BE2C (cell line): ENCODE results near the gene NAALADL1.

Experiments used
- DNase-seq: peaks from one replicate; pipeline ENCODE4 v3.0.0-alpha.2; 2020
- H3K27me3 ChIP-seq: fragments of 250-450 bp; sonication (Bioruptor Pico); 2 replicates; pipeline ENCODE4 v1.5.1; 2020; ENCODE audit warnings: mild to moderate bottlenecking
- H3K36me3 ChIP-seq: fragments of 250-450 bp; sonication (Bioruptor Pico); 2 replicates; pipeline ENCODE4 v1.5.1; 2020; ENCODE audit warnings: mild to moderate bottlenecking
- H3K4me1 ChIP-seq: fragments of 250-450 bp; sonication (Bioruptor Pico); 2 replicates; pipeline ENCODE4 v1.5.1; 2020
- H3K4me3 ChIP-seq: 2 replicates; pipeline ENCODE4 v1.5.1; 2011; ENCODE audit warnings: low read depth, low read length
- H3K9me3 ChIP-seq: fragments of 250-450 bp; sonication (Bioruptor Pico); 2 replicates; pipeline ENCODE4 v1.5.1; 2020
- TF ChIP-seq, protein P1 (sequence below): IDR thresholded peaks from 2 replicates; pipeline ENCODE4 v1.5.1; 2012; ENCODE audit warnings: mild to moderate bottlenecking, low read depth, low read length

Gene NAALADL1

DNA sequence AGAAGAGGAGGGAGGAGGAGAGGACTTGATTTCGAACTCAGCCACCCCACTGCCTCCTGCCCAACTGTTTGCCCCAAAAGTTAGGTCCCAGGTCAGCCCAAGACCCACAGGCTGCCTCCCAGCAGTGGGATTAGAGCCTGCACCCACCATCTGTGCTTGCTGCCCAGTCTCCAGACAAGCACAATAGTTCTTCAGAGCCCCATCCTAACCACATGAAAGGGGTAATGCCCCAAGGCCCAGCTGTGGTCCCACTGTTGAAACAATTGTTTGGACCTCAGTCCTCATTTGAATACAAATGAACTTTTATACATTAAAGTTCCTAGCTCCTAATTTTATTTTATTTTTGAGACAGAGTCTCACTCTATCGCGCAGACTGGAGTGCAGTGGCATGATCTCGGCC lies 32.3 kb upstream of the NAALADL1 start:
- Histone ChIP-seq H3K4me3 (no peak overlapping the region), H3K9me3 (no peaks in the 10 kb centered on the region), H3K4me1 (no peaks in the 10 kb centered on the region), H3K36me3 (no peaks in the 10 kb centered on the region), H3K27me3 (no peaks in the 10 kb centered on the region)
- TF ChIP-seq, protein P1, sequence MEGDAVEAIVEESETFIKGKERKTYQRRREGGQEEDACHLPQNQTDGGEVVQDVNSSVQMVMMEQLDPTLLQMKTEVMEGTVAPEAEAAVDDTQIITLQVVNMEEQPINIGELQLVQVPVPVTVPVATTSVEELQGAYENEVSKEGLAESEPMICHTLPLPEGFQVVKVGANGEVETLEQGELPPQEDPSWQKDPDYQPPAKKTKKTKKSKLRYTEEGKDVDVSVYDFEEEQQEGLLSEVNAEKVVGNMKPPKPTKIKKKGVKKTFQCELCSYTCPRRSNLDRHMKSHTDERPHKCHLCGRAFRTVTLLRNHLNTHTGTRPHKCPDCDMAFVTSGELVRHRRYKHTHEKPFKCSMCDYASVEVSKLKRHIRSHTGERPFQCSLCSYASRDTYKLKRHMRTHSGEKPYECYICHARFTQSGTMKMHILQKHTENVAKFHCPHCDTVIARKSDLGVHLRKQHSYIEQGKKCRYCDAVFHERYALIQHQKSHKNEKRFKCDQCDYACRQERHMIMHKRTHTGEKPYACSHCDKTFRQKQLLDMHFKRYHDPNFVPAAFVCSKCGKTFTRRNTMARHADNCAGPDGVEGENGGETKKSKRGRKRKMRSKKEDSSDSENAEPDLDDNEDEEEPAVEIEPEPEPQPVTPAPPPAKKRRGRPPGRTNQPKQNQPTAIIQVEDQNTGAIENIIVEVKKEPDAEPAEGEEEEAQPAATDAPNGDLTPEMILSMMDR = no peak
- DNase-seq = no peak

DNA sequence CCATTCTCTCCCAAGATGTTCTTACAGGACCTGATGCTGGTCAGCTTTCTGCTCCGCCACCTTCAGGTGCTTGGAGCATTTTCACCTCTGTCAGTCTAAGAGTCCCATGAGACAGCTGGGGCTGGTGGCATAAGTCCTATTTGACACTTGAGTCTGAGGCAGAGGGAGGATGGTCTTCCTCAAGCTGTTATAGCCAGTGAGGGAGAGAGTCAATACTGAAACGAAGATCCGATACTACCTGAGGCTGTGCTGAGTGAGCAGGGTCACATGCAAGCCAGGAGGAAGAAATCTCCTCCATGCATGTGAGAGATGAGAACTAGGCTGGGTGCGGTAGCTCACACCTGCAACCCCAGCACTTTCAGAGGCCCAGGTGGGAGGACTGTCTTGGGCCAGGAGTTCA lies 31.3 kb upstream of the NAALADL1 start:
- no peak overlapping the region for H3K4me3 ChIP-seq
- no peaks in the 10 kb centered on the region for H3K4me1 ChIP-seq
- DNase-seq = no peak
- H3K9me3 ChIP-seq = no peaks in the 10 kb centered on the region
- H3K36me3 ChIP-seq = no peaks in the 10 kb centered on the region
- no peaks in the 10 kb centered on the region for H3K27me3 ChIP-seq
- TF ChIP-seq, protein P1 = no peak

DNA sequence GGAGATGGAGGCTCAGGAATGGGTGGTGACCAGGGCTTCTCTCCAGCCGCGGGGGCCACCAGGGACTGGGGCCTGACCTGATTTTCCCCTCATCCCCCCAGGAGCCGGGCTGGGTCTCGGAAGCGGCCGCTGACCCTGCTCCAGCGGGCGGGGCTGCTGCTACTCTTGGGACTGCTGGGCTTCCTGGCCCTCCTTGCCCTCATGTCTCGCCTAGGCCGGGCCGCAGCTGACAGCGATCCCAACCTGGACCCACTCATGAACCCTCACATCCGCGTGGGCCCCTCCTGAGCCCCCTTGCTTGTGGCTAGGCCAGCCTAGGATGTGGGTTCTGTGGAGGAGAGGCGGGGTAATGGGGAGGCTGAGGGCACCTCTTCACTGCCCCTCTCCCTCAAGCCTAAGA lies 29.5 kb upstream of the NAALADL1 start:
- H3K36me3 ChIP-seq = no peaks in the 10 kb centered on the region
- DNase-seq = no peak

DNA sequence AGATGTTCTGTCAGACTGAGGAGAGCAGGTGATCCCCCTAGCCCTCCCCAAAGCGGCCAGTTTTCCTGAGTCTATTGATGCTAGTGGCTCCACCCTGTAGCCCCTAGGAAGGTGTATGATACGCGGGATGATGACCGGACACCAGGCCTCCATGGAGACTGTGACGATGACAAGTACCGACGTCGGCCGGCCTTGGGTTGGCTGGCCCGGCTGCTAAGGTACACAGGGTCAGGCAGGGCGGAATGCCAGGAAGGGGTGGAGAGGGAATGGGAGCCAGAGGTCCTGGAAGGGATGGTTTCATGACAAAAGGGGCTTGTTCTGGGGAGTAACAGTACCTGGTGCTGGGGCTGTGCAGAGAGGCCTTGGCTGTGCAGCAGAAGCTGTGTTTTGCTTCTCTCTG lies 28.9 kb upstream of the NAALADL1 start:
- Histone ChIP-seq H3K4me1 (no peaks in the 10 kb centered on the region), H3K36me3 (no peaks in the 10 kb centered on the region)
- no peak for DNase-seq

More for the DNA sequence above, 29.5 kb upstream of the NAALADL1 start:
- no peak overlapping the region for H3K4me3 ChIP-seq
- no peaks in the 10 kb centered on the region for H3K27me3 ChIP-seq
- TF ChIP-seq, protein P1 = no peak
- H3K9me3 ChIP-seq = no peaks in the 10 kb centered on the region
- no peaks in the 10 kb centered on the region for H3K4me1 ChIP-seq

DNA sequence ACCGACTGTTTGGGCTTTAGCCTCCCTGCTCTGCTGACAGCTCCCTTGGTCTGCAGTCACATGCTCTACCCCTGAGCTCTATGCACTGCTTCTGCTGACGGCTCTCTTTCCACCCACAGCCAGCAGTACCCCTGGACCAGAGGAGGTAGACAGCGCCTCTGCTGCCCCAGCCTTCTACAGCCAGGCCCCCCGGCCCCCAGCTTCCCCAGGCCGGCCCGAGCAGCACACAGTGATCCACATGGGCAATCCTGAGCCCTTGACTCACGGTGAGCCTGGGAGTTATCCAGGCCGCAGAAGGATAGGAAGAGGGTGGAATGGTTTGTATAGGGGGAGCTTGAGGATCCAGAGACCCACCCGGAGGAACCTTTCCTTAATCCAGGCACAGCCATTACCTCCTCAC lies 28.5 kb upstream of the NAALADL1 start:
- Histone ChIP-seq H3K36me3 (no peaks in the 10 kb centered on the region), H3K27me3 (no peaks in the 10 kb centered on the region), H3K4me1 (no peaks in the 10 kb centered on the region), H3K9me3 (no peaks in the 10 kb centered on the region), H3K4me3 (no peak overlapping the region)
- no peak for DNase-seq
- TF ChIP-seq, protein P1 = no peak

More for the DNA sequence above, 28.9 kb upstream of the NAALADL1 start:
- no peaks in the 10 kb centered on the region for H3K9me3 ChIP-seq
- H3K27me3 ChIP-seq = no peaks in the 10 kb centered on the region
- TF ChIP-seq, protein P1 = no peak
- no peak overlapping the region for H3K4me3 ChIP-seq

DNA sequence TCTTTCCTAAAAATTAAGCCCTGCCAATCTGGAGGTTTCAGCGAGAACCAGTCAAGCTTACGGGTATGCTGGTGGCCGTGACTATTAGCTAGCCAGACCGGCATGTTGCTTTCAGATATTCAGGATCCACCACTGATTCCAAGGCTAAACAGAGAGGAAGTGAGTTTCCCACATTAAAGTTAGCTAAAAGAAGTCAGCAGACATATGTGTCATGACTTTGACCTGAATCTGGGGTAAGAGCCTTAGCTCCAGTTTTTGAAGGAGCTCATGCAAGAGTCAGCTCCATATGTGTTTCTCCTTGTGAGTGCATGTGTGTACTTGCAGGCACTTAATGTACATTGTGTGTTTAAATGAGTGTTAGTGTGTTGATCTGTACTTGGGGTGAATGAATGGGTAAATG lies 27.1 kb upstream of the NAALADL1 start:
- no peaks in the 10 kb centered on the region for H3K4me1 ChIP-seq
- no peaks in the 10 kb centered on the region for H3K27me3 ChIP-seq
- H3K9me3 ChIP-seq = no peaks in the 10 kb centered on the region
- DNase-seq = no peak
- H3K36me3 ChIP-seq = no peaks in the 10 kb centered on the region
- TF ChIP-seq, protein P1 = no peak
- H3K4me3 ChIP-seq = no peak overlapping the region
